Memory B cell (primary cell): ENCODE measurements around the gene KHDRBS1.
A peak's percentile ranks its signal among the peaks of the same experiment; 100 is the strongest.
"Not testable (repeated sequence)": the region's sequence is repeated elsewhere in the genome, so short reads cannot be mapped to it uniquely, and the experiment has no call there.

ENCODE experiments used
- ATAC-seq: fragments of 150-1000 bp; cut with Tn5 transposase; 2 replicates; pipeline ENCODE4 v1.10.0; 2021; ENCODE audit warnings: low read depth, mild to moderate bottlenecking, moderate library complexity
- DNase-seq, 2 donors: peaks; one replicate each; pipeline ENCODE4 v3.0.0; 2022; ENCODE audit warnings: low spot score in 2 of 2
- H3K27ac Mint-ChIP-seq: one replicate; pipeline ENCODE4 v1.8.0; 2022; ENCODE audit warnings: mild to moderate bottlenecking, moderate library complexity, mixed read lengths
- H3K27me3 Mint-ChIP-seq: one replicate; pipeline ENCODE4 v1.8.0; 2022; ENCODE audit warnings: mixed read lengths
- H3K36me3 Mint-ChIP-seq: one replicate; pipeline ENCODE4 v1.8.0; 2022; ENCODE audit warnings: mild to moderate bottlenecking, mixed read lengths
- H3K4me1 Mint-ChIP-seq: one replicate; pipeline ENCODE4 v1.8.0; 2022; ENCODE audit warnings: mixed read lengths
- H3K4me3 Mint-ChIP-seq: one replicate; pipeline ENCODE4 v1.8.0; 2022; ENCODE audit warnings: mild to moderate bottlenecking, moderate library complexity, mixed read lengths
- H3K9me3 Mint-ChIP-seq: one replicate; pipeline ENCODE4 v1.8.0; 2022; ENCODE audit warnings: mixed read lengths

Gene KHDRBS1

DNA sequence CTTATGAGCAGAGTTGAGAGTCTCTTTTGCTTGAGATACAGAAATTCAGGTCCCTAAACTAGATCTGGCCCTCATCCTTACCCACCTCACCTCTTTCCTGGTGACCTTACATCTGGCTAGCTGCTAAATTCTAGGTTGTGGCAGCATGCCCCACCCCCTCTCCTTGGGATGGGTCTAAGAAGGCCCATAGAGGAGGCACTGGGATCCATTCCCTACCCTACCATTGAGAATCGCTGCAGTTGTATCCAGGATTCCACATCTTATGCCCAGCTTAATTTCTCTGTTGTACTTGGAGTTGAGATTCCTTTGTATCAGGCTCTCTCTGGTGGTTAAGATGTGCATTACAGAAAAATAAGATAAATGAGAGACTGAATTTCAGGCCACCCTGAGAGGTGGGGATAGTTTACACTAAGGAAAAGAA lies 49.6 kb downstream of the KHDRBS1 start:
- Mint-ChIP-seq H3K4me3 (no peak overlapping the region), H3K4me1 (peaks cover 4% of the 10 kb centered on the region), H3K27ac (no peak overlapping the region), H3K36me3 (peaks cover 11% of the 10 kb centered on the region), H3K9me3 (no peaks in the 10 kb centered on the region), H3K27me3 (no peaks in the 10 kb centered on the region)
- no peak for DNase-seq
- peak; percentile 42 for ATAC-seq

- DNase-seq, H3K4me1 Mint-ChIP-seq, H3K27ac Mint-ChIP-seq, H3K27me3 Mint-ChIP-seq, H3K36me3 Mint-ChIP-seq, H3K9me3 Mint-ChIP-seq, H3K4me3 Mint-ChIP-seq, ATAC-seq: not testable (repeated sequence)
These were observed 52.2 kb downstream of the KHDRBS1 start for GRCh38 chr1:32065613-32066488.

GRCh38 chr1:32066489-32066873 lies 52.8 kb downstream of the KHDRBS1 start:
- no peak for DNase-seq
- Mint-ChIP-seq H3K4me3 (no peak overlapping the region), H3K27me3 (peaks cover 2% of the 10 kb centered on the region), H3K9me3 (no peaks in the 10 kb centered on the region), H3K36me3 (peaks cover 2% of the 10 kb centered on the region), H3K27ac (no peak overlapping the region), H3K4me1 (peaks cover 7% of the 10 kb centered on the region)
- peak; percentile 72 for ATAC-seq

DNA sequence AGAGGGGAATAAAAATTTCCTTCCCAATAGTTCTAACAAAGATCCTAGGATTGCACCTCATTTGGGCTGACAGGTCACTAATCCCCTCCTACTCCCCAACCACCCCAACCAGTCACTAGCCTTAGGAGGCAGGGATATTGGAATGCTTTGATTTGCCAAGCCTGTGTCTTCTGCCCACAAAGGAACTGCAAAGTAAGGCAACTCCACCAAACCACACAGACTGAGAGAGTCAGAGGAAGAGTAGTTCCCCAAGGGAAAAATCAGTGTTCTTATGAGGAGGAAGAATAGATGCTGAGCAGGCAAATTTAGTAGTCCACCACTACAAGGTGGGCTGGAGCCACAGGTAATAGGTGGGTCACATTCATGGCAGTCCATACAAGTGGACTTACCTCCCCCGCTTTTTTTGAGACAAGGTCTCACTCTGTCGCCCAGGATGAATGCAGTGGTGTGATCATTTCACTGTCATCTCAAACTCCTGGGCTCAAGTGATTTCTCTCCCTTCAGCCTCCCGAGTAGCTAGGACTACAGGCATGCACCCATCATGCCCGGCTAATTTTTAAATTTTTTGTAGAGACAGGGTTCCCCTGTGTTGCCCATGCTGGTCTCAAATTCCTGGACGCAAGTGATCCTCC lies 55.4 kb downstream of the KHDRBS1 start:
- Mint-ChIP-seq H3K27me3 (peaks cover 2% of the 10 kb centered on the region), H3K36me3 (no peaks in the 10 kb centered on the region), H3K4me3 (no peak overlapping the region), H3K9me3 (no peaks in the 10 kb centered on the region), H3K4me1 (peaks cover 19% of the 10 kb centered on the region), H3K27ac (no peak overlapping the region)
- DNase-seq (no peak), ATAC-seq (no peak)

DNA sequence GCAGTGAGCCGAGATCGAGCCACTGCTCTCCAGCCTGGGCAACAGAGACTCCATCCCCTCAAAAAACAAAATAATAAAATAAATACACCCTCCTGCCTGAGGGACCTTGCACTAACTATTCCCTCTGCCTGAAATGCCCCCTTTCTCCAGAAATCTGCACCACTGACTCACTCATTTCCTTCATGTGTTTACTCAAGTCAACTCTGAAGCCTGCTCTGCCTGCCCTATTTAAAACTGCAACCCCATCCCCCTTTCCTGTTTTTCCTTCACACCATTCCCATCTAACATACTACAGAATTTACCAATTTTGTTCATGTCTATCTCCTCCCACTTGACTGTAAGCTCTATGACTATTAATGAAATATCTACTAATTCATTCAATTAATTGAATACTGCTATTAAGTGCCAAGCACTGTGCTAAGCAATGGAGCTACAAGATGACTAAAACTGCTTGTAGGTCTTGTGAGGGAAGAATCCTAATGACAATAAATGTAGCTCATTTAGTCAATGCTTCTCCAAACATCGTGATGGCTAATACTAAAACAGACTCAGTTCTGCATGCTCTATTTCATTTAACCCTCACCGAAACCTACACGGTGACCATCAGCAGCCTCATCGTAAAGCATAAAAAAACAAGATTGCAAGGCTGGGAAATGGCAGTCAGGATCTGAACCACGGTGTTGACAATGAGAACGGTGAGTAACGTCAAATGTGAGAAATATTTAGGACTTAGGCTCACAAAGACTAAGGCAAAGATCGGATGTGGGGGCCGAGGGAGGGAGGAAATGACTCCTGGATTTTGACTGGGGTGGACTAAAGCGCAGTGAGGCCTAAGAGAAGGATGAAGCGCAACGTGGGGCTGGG lies 58.3 kb downstream of the KHDRBS1 start:
- peaks cover 23% of the 10 kb centered on the region for H3K4me1 Mint-ChIP-seq
- peak overlapping the region; percentile 90 for H3K4me3 Mint-ChIP-seq
- peak overlapping the region; percentile 80 for H3K27ac Mint-ChIP-seq
- H3K9me3 Mint-ChIP-seq = no peaks in the 10 kb centered on the region
- no peak for DNase-seq
- H3K36me3 Mint-ChIP-seq = no peaks in the 10 kb centered on the region
- H3K27me3 Mint-ChIP-seq = peaks cover 2% of the 10 kb centered on the region
- no peak for ATAC-seq

DNA sequence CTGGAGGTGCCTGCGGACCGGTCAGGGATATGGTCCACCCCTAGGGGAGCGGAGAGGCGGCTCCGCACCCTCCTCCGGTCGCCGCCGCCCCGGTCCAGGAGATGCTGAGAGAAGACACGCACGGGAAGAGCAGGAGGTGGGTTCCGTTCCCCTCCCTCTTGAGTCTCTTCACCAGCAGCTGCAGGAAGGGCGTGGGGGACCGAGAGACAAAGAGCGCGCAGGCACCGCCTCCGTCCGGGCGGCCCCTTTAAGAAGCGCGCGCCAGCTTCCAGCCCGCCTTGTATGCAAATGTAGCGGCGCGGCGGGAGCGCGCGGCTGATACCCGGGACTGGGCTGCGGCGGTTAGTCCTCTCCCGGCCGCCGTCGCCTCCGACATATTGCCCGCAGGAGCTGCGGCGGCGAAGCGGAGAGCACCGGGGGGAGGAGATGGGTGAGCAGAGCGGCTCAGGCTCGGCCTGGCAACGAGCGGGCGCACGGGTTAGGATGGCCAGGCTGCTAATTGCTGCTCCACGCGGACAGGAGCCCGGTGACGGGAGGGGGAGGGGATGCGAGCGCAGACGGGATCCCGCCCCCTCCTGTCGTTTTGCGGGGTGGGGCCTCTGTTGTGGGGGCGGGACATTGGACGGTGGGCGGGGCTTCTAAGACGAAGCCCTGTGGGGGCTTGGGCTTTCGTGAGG lies 59.1 kb downstream of the KHDRBS1 start, which contains the start of gene TMEM39B:
TSS of gene TMEM39B (plus strand) at position 318 of the 677 bp plus-strand sequence. CDS start at position 427, 109 bp downstream.
- H3K27me3 Mint-ChIP-seq = peaks cover 2% of the 10 kb centered on the region
- no peaks in the 10 kb centered on the region for H3K9me3 Mint-ChIP-seq
- ATAC-seq = peak; percentile 85

DNA sequence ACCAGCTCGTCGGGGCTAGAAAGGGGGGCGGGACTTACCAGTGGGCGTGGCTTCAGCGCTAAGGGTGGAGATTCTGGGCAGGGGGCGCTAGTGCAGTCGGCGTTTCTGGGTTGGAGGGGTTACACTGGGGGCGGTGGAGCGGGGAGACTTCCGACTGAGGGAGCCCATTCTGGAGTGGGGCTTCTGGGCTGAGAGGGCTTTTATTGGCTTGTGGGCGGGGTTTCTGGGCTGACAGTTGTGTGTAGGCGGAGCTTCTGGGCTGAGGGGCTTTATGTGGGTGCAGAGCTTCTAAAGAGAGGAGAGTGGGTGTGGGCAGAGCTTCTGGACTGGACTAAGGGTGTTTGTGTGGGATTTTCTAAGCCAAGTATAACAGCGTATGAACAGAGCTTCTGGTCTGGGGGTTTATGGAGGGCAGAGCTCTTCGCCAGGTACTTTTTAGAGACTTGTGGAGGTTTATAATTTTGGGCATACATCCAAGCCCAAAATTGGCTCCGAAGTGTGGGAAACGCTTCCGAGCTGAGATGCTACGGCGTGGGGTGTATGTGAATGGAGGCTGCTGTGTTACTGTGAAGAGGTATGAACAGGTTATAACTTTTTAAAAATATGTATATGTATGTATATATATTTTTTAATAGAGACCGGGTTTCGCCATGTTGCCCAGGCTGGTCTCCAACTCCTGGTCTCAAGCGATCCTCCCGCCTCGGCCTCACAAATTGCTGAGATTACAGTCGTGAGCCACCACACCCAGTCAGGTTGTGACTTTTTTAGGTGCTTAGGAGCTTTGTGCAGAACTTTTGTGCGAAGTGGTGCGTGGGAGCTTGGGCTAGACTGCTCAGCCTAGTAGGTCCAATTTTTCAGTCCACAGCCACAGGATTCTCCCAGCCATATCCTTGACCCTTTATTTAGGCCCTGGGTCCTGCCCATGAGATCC lies 59.9 kb downstream of the KHDRBS1 start:
- Mint-ChIP-seq H3K36me3 (peaks cover 7% of the 10 kb centered on the region), H3K9me3 (no peaks in the 10 kb centered on the region), H3K27me3 (peaks cover 2% of the 10 kb centered on the region), H3K27ac (peak overlapping the region; percentile 80), H3K4me3 (peak overlapping the region; percentile 90), H3K4me1 (peaks cover 28% of the 10 kb centered on the region)
- DNase-seq = no peak
- peak; percentile 29 for ATAC-seq

More for the DNA sequence above, 59.1 kb downstream of the KHDRBS1 start, which contains the start of gene TMEM39B:
- Mint-ChIP-seq H3K36me3 (peaks cover 7% of the 10 kb centered on the region), H3K27ac (peak within 1 kb of the TSS; percentile 80), H3K4me3 (peak within 1 kb of the TSS; percentile 90), H3K4me1 (peaks cover 28% of the 10 kb centered on the region)
- DNase-seq = peak; percentile 90 to 93

DNA sequence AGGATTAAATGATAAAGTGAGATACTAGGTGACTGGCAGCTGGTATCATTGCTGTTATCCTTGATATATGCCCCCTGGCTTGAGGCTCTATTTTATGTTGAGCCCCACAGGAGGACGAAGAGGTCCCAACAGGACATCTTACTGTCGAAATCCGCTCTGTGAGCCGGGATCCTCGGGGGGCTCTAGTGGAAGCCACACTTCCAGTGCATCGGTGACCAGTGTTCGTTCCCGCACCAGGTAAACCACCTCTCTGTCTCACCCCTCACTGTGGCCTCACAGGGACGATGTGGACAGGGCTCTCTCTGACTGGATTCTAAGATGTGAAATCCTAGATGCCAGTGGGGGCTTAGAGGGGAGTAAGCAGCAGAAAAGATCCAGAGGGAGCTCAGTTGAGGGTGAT lies 61.2 kb downstream of the KHDRBS1 start:
- DNase-seq = no peak
- peaks cover 26% of the 10 kb centered on the region for H3K4me1 Mint-ChIP-seq
- H3K9me3 Mint-ChIP-seq = no peaks in the 10 kb centered on the region
- H3K4me3 Mint-ChIP-seq = no peak overlapping the region
- no peak for ATAC-seq
- peaks cover 9% of the 10 kb centered on the region for H3K36me3 Mint-ChIP-seq
- peak overlapping the region; percentile 10 for H3K27ac Mint-ChIP-seq
- no peaks in the 10 kb centered on the region for H3K27me3 Mint-ChIP-seq

DNA sequence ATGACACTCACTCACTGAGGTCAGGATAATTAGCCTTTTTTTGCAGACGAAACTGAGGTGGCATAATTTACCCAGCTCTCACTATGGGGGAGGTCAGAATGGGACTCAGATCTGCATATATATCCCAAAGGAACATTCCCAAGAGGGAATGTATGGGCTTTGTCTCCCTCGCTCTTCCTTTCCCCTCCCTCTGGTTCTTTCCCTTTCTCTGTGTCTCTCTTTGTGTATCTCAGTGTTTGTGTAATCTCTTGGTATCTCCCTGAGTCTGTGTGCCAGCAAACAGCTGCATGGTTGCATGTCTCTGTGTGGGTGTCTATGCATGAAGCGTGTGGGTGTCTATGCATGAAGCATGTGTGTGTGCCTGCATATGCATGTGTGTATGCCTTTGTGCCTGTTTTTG lies 63.8 kb downstream of the KHDRBS1 start:
- DNase-seq (no peak), ATAC-seq (no peak)
- H3K27me3 Mint-ChIP-seq = no peaks in the 10 kb centered on the region
- H3K27ac Mint-ChIP-seq = peak overlapping the region; percentile 1
- H3K4me3 Mint-ChIP-seq = no peak overlapping the region
- H3K36me3 Mint-ChIP-seq = peaks cover 14% of the 10 kb centered on the region
- peaks cover 24% of the 10 kb centered on the region for H3K4me1 Mint-ChIP-seq
- H3K9me3 Mint-ChIP-seq = no peaks in the 10 kb centered on the region

DNA sequence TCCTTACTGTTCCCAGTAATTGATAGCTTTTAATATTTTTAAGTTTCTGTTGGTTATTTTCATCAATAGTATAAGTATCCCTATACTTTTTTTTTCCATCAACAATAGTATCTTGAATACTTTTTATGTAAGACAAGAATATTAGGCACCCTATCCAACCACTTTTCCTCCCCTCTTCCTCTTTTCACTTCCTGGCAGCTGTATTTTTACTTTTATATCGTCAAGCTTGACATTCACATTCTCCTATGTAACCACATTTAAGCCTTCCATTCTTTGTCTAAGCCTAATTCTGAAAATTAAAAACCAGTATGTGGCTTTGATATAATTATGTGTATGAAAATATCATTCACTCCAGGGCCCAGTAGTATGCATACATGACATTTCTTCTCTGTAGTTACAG lies 68.4 kb downstream of the KHDRBS1 start:
- H3K4me3 Mint-ChIP-seq = no peak overlapping the region
- peaks cover 24% of the 10 kb centered on the region for H3K36me3 Mint-ChIP-seq
- H3K4me1 Mint-ChIP-seq = peaks cover 14% of the 10 kb centered on the region
- DNase-seq (no peak), ATAC-seq (no peak)
- no peaks in the 10 kb centered on the region for H3K27me3 Mint-ChIP-seq
- peak overlapping the region; percentile 56 for H3K27ac Mint-ChIP-seq
- H3K9me3 Mint-ChIP-seq = no peaks in the 10 kb centered on the region

GRCh38 chr1:32086381-32086780 lies 72.7 kb downstream of the KHDRBS1 start:
- peaks cover 16% of the 10 kb centered on the region for H3K36me3 Mint-ChIP-seq
- H3K27me3 Mint-ChIP-seq, DNase-seq, ATAC-seq, H3K27ac Mint-ChIP-seq, H3K4me1 Mint-ChIP-seq, H3K4me3 Mint-ChIP-seq, H3K9me3 Mint-ChIP-seq: not testable (repeated sequence)

- H3K27me3 Mint-ChIP-seq = no peaks in the 10 kb centered on the region
- no peaks in the 10 kb centered on the region for H3K4me1 Mint-ChIP-seq
These were observed 77.5 kb downstream of the KHDRBS1 start for GRCh38 chr1:32091176-32091575.

More at GRCh38 chr1:32091176-32091575, 77.5 kb downstream of the KHDRBS1 start:
- DNase-seq (no peak), ATAC-seq (no peak)
- H3K27ac Mint-ChIP-seq = no peak overlapping the region
- peaks cover 23% of the 10 kb centered on the region for H3K36me3 Mint-ChIP-seq
- no peak overlapping the region for H3K4me3 Mint-ChIP-seq
- no peaks in the 10 kb centered on the region for H3K9me3 Mint-ChIP-seq
